ENCODE measurements around the gene RCL1. TPM values are rescaled to one million over a fixed set of nuclear protein-coding genes. Genes with fewer than 3 reads are reported as not detected.
A peak's percentile ranks its signal among the peaks of the same experiment; 100 is the strongest.

The RCL1 gene
- total RNA-seq, 1 experiment from 2014 or later = 34.4 TPM

- no peak overlapping the region for H2BK120ac ChIP-seq (ENCODE audit: low read depth, low read length, poor library complexity, severe bottlenecking)
- no peak overlapping the region for H3K4me2 ChIP-seq (ENCODE audit: insufficient read depth, insufficient read length, low read length)
- no peak overlapping the region for H4K91ac ChIP-seq (ENCODE audit: insufficient read length, low read depth, low read length)
- no CpG with 5 or more reads among the region's 5 CpGs for WGBS (ENCODE audit: extremely low coverage, insufficient read length, low lambda C conversion rate)
- no peak overlapping the region for H3K18ac ChIP-seq (ENCODE audit: insufficient read length, low read depth, low read length)
- no peaks in the 10 kb centered on the region for H4K20me1 ChIP-seq (ENCODE audit: control insufficient read depth, insufficient read depth, insufficient read length)
- H3K79me1 ChIP-seq (ENCODE audit: insufficient read depth, low read depth, low read length, poor library complexity, severe bottlenecking) = no peaks in the 10 kb centered on the region
- no peak overlapping the region for H2AFZ ChIP-seq (ENCODE audit: low read length)
- H2AK5ac ChIP-seq (ENCODE audit: insufficient read length, low read length) = no peak overlapping the region
- no peaks in the 10 kb centered on the region for H3K9me3 Mint-ChIP-seq
- H3K23me2 ChIP-seq (ENCODE audit: insufficient read length, low read depth, low read length, poor library complexity, severe bottlenecking) = no peaks in the 10 kb centered on the region
- DNase-seq = no peak
- no peak overlapping the region for H3K56ac ChIP-seq (ENCODE audit: insufficient read length, low read depth, low read length)
- H3K27ac Mint-ChIP-seq = 0 out of 7 replicates have a peak overlapping the region, but pooled peaks of 1 of the 3 experiments have one; percentile 34
- H3T11ph ChIP-seq (ENCODE audit: low read length) = no peak overlapping the region
- no peak overlapping the region for H3K14ac ChIP-seq (ENCODE audit: insufficient read depth, low read length)
- no peak overlapping the region for H3K23ac ChIP-seq (ENCODE audit: insufficient read length, low read depth, low read length)
- H3K4me3 Mint-ChIP-seq = no peak overlapping the region
- peaks cover 0 to 35% (median 19%) of the 10 kb centered on the region in 3 experiments; a peak in 6 of 7 replicates for H3K36me3 Mint-ChIP-seq (ENCODE audit: insufficient read depth in 1 of 3, low read depth in 3 of 3)
- no peak overlapping the region for H2BK12ac ChIP-seq (ENCODE audit: insufficient read length, low read depth, low read length)
- no peak overlapping the region for H3K9ac ChIP-seq (ENCODE audit: extremely low read depth, insufficient read length, low read length)
- no peak overlapping the region for H2BK5ac ChIP-seq (ENCODE audit: insufficient read length, low read length)
- no peak overlapping the region for H4K5ac ChIP-seq (ENCODE audit: insufficient read length, low read depth, low read length)
- H3K9me3 ChIP-seq (ENCODE audit: control insufficient read depth, low read depth, low read length) = no peaks in the 10 kb centered on the region
- no peak overlapping the region for H3K4ac ChIP-seq (ENCODE audit: low read depth, low read length)
- H2BK20ac ChIP-seq (ENCODE audit: low read depth, low read length, poor library complexity, severe bottlenecking) = no peak overlapping the region
- no peak for TF ChIP-seq CTCF (conservative IDR thresholded peaks at IDR 0.05)
- no peaks in the 10 kb centered on the region for H3K27me3 ChIP-seq (ENCODE audit: insufficient read depth, low read length)
- no peaks in the 10 kb centered on the region for H3K4me1 ChIP-seq (ENCODE audit: insufficient read depth, low read length)
- no peaks in the 10 kb centered on the region for H3K27me3 Mint-ChIP-seq (ENCODE audit: low read depth)
- no peak overlapping the region for H4K8ac ChIP-seq (replicated peaks; ENCODE audit: insufficient read length, low read depth, low read length)
- H3K79me2 ChIP-seq (ENCODE audit: insufficient read depth, low read length) = no peaks in the 10 kb centered on the region
- H3K4me1 Mint-ChIP-seq = no peaks in the 10 kb centered on the region; a peak in 1 of 4 replicates
- no peak overlapping the region for H3K27ac ChIP-seq (ENCODE audit: insufficient read length, low read depth, low read length)
- no peak overlapping the region for H2BK15ac ChIP-seq (ENCODE audit: low read depth, low read length)
Observed at GRCh38 chr9:4830699-4831098, 38.0 kb downstream of the RCL1 start.
